Measurements from ENCODE around the gene KLRF2.

Gene KLRF2

GRCh38 chr12:9895215-9895971, 14.1 kb downstream of the KLRF2 start (continued):
- TF ChIP-seq PRDM10 (tag by site-specific recombination; IDR thresholded peaks at IDR 0.05) (no peak), ZNF302 (tag by site-specific recombination; IDR thresholded peaks at IDR 0.05; ENCODE audit: low read depth) (no peak), ZNF423 (tag by site-specific recombination; IDR thresholded peaks at IDR 0.05) (no peak), ZNF19 (tag by site-specific recombination; IDR thresholded peaks at IDR 0.05; ENCODE audit: low read depth) (no peak), TSHZ1 (tag by site-specific recombination; IDR thresholded peaks at IDR 0.05; ENCODE audit: borderline replicate concordance) (no peak), AEBP2 (tag by site-specific recombination; IDR thresholded peaks at IDR 0.05; ENCODE audit: borderline replicate concordance) (no peak), ZNF837 (tag by site-specific recombination; IDR thresholded peaks at IDR 0.05) (no peak), ZNF311 (tag by site-specific recombination; IDR thresholded peaks at IDR 0.05; ENCODE audit: borderline replicate concordance) (no peak), ZNF214 (tag by site-specific recombination; IDR thresholded peaks at IDR 0.05; ENCODE audit: borderline replicate concordance) (no peak), ZNF221 (tag by site-specific recombination; IDR thresholded peaks at IDR 0.05; ENCODE audit: borderline replicate concordance) (no peak), ZNF138 (tag by site-specific recombination; IDR thresholded peaks at IDR 0.05; ENCODE audit: borderline replicate concordance) (no peak), ELK4 (IDR thresholded peaks at IDR 0.05; ENCODE audit: borderline replicate concordance, low read depth, low read length) (no peak), ZNF24 (tag by site-specific recombination; IDR thresholded peaks at IDR 0.05) (no peak), ZSCAN18 (tag by site-specific recombination; IDR thresholded peaks at IDR 0.05) (no peak)

Measured in HEK293 (cell line).